H54 (cell line): Measurements from ENCODE around the gene SPTBN5.

Source experiments
- DNase-seq: peaks from one replicate; pipeline ENCODE4 v3.0.0; 2011; ENCODE audit warnings: low spot score, mixed read lengths; ENCODE audit not compliant: insufficient read length
- FAIRE-seq: peaks from 3 replicates; lab custom pipeline; 2011; peaks lifted over from hg19 to GRCh38; lab: Jason Lieb, UNC
- POLR2A ChIP-seq: IDR thresholded peaks from 2 replicates; pipeline ENCODE4 v1.6.1; 2011; ENCODE audit warnings: low read depth, mild to moderate bottlenecking, low read length

SPTBN5 gene

GRCh38 chr15:41921167-41921566 is 27.3 kb upstream of the SPTBN5 start:
- FAIRE-seq (no peak), DNase-seq (no peak)
- TF ChIP-seq POLR2A, result no peak

GRCh38 chr15:41919954-41920538 is 26.2 kb upstream of the SPTBN5 start:
- FAIRE-seq (no peak), DNase-seq (no peak)
- TF ChIP-seq POLR2A, result no peak

GRCh38 chr15:41919201-41919820 is 25.5 kb upstream of the SPTBN5 start:
- no peak for FAIRE-seq
- no peak for TF ChIP-seq POLR2A
- no peak for DNase-seq

- no peak for TF ChIP-seq POLR2A
- DNase-seq, result no peak
- no peak for FAIRE-seq
Observed at GRCh38 chr15:41918506-41919126, 24.8 kb upstream of the SPTBN5 start.

GRCh38 chr15:41917767-41918430 is 24.0 kb upstream of the SPTBN5 start:
- FAIRE-seq, result no peak
- DNase-seq, result peak; percentile 55
- TF ChIP-seq POLR2A, result no peak

- no peak for FAIRE-seq
- no peak for DNase-seq
- no peak for TF ChIP-seq POLR2A
Observed at GRCh38 chr15:41915255-41915994, 21.6 kb upstream of the SPTBN5 start.

GRCh38 chr15:41914411-41914810 is 20.6 kb upstream of the SPTBN5 start:
- DNase-seq (no peak), FAIRE-seq (no peak)
- no peak for TF ChIP-seq POLR2A

- DNase-seq, result no peak
- no peak for FAIRE-seq
- no peak for TF ChIP-seq POLR2A
Observed at GRCh38 chr15:41913256-41913655, 19.4 kb upstream of the SPTBN5 start.

GRCh38 chr15:41911691-41912345 is 18.0 kb upstream of the SPTBN5 start:
- DNase-seq (no peak), FAIRE-seq (no peak)
- no peak for TF ChIP-seq POLR2A

GRCh38 chr15:41908736-41909461 is 15.0 kb upstream of the SPTBN5 start:
- TF ChIP-seq POLR2A, result no peak
- no peak for FAIRE-seq
- no peak for DNase-seq

GRCh38 chr15:41907141-41907540 is 13.3 kb upstream of the SPTBN5 start:
- DNase-seq (no peak), FAIRE-seq (no peak)
- no peak for TF ChIP-seq POLR2A

- TF ChIP-seq POLR2A, result no peak
- no peak for DNase-seq
- no peak for FAIRE-seq
Observed at GRCh38 chr15:41906608-41907007, 12.8 kb upstream of the SPTBN5 start.

- DNase-seq (no peak), FAIRE-seq (no peak)
- TF ChIP-seq POLR2A, result no peak
Observed at GRCh38 chr15:41905036-41905793, 11.4 kb upstream of the SPTBN5 start.
